ENCODE results near the gene LAMTOR3.

DNA sequence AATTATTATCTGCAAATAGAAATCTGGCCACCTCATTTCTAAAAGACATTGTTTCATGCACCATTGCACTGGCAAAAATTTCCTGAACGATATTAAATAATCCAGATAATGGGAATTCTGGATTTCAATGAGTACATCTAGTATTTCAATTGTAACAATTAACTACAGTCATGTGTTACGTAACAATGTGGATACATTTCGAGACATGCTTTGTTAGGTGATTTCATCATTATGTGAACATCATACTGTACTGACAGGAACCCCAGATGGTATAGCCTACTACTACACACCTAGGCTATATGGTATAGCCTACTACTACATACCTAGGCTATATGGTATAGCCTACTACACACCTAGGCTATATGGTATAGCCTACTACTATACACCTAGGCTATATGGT is 14.8 kb downstream of the LAMTOR3 start:
- no peak for TF ChIP-seq POLR2A (IDR thresholded peaks at IDR 0.05)
- TF ChIP-seq, protein P1, sequence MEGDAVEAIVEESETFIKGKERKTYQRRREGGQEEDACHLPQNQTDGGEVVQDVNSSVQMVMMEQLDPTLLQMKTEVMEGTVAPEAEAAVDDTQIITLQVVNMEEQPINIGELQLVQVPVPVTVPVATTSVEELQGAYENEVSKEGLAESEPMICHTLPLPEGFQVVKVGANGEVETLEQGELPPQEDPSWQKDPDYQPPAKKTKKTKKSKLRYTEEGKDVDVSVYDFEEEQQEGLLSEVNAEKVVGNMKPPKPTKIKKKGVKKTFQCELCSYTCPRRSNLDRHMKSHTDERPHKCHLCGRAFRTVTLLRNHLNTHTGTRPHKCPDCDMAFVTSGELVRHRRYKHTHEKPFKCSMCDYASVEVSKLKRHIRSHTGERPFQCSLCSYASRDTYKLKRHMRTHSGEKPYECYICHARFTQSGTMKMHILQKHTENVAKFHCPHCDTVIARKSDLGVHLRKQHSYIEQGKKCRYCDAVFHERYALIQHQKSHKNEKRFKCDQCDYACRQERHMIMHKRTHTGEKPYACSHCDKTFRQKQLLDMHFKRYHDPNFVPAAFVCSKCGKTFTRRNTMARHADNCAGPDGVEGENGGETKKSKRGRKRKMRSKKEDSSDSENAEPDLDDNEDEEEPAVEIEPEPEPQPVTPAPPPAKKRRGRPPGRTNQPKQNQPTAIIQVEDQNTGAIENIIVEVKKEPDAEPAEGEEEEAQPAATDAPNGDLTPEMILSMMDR (IDR thresholded peaks at IDR 0.05), result no peak
